ENCODE data around the gene PTGER4. TPM values are rescaled to one million over a fixed set of nuclear protein-coding genes. Genes with fewer than 3 reads are reported as not detected.

Gene PTGER4
- total RNA-seq = 26.6 and 34.1 TPM in 2 replicates

GRCh38 chr5:40679913-40680681 lies at the start of gene PTGER4:
TSS of gene PTGER4 (plus strand) at chr5:40679915. CDS start at chr5:40680994, 1,079 bp downstream.

Other genes starting within 250 kb of the PTGER4 start
- 5.8 and 7.1 TPM in 2 replicates for gene TTC33, start 76.0 kb downstream of the PTGER4 start, total RNA-seq
- gene PRKAA1, start 118.5 kb downstream of the PTGER4 start, total RNA-seq = 38.5 and 42.2 TPM in 2 replicates
- 57.5 and 68.4 TPM in 2 replicates for gene RPL37, start 155.3 kb downstream of the PTGER4 start, total RNA-seq
- gene CARD6, start 161.5 kb downstream of the PTGER4 start, total RNA-seq = 1.8 and 2.4 TPM in 2 replicates
- 3.0 and 3.4 TPM in 2 replicates for gene C7, start 229.6 kb downstream of the PTGER4 start, total RNA-seq

Measured in bronchus fibroblast of lung (primary cell).